Astrocyte of the cerebellum (primary cell): Measurements from ENCODE around the gene ZACN.

Experiments used
- DNase-seq: peaks from one replicate; pipeline ENCODE4 v3.0.0-alpha.2; 2011; ENCODE audit warnings: low read depth
- H3K4me3 ChIP-seq: 2 replicates; pipeline ENCODE4 v1.5.1; 2011; ENCODE audit warnings: mild to moderate bottlenecking, low read depth, low read length, moderate library complexity
- CTCF ChIP-seq: IDR thresholded peaks from 2 replicates; pipeline ENCODE4 v1.5.1; 2012; ENCODE audit warnings: low read length, low read depth, moderate library complexity, mild to moderate bottlenecking; ENCODE audit errors: missing control alignments
- in situ Hi-C: cut with HindIII; loops from 2 replicates; pipeline ENCODE4 v1.10.0; 2017; ENCODE audit warnings: low sequenced_read_pairs

Gene ZACN

GRCh38 chr17:76120658-76121008, 41.7 kb downstream of the ZACN start:
- DNase-seq = no peak
- in situ Hi-C loops = no loop called here
- no peak overlapping the region for H3K4me3 ChIP-seq
- TF ChIP-seq CTCF = no peak

- in situ Hi-C loops = no loop called here
- TF ChIP-seq CTCF = no peak
- DNase-seq = no peak
- H3K4me3 ChIP-seq = no peak overlapping the region
These were observed 43.0 kb downstream of the ZACN start for GRCh38 chr17:76121932-76122430.

- H3K4me3 ChIP-seq = no peak overlapping the region
- DNase-seq = no peak
- no peak for TF ChIP-seq CTCF
- in situ Hi-C loops = no loop called here
These were observed 43.6 kb downstream of the ZACN start for GRCh38 chr17:76122431-76123190.

GRCh38 chr17:76123191-76123499, 44.2 kb downstream of the ZACN start:
- no peak for TF ChIP-seq CTCF
- in situ Hi-C loops = no loop called here
- no peak for DNase-seq
- no peak overlapping the region for H3K4me3 ChIP-seq

- DNase-seq = no peak
- no peak for TF ChIP-seq CTCF
- no peak overlapping the region for H3K4me3 ChIP-seq
- in situ Hi-C loops = no loop called here
These were observed 45.0 kb downstream of the ZACN start for GRCh38 chr17:76123749-76124581.

- in situ Hi-C loops = no loop called here
- H3K4me3 ChIP-seq = no peak overlapping the region
- no peak for DNase-seq
- peak; percentile 25 for TF ChIP-seq CTCF
These were observed 45.8 kb downstream of the ZACN start for GRCh38 chr17:76124582-76125390.
